Measurements from ENCODE around the gene USP54. TPM values are rescaled to one million over a fixed set of nuclear protein-coding genes. Genes with fewer than 3 reads are reported as not detected.
A peak's percentile ranks its signal among the peaks of the same experiment; 100 is the strongest.

The USP54 gene
- total RNA-seq, 1 donor from 2014 or later = 54.5 TPM

- no peak for TF ChIP-seq CTCF (conservative IDR thresholded peaks at IDR 0.05)
- no peak overlapping the region for H3K4me3 Mint-ChIP-seq
- no peaks in the 10 kb centered on the region for H3K4me1 Mint-ChIP-seq (ENCODE audit: unreplicated experiment)
- no peaks in the 10 kb centered on the region for H3K27me3 Mint-ChIP-seq
- DNase-seq (ENCODE audit: extremely low spot score, unreplicated experiment) = no peak
- no peak overlapping the region for H3K27ac Mint-ChIP-seq
- H3K36me3 Mint-ChIP-seq = no peaks in the 10 kb centered on the region
- H3K9me3 Mint-ChIP-seq = no peaks in the 10 kb centered on the region
Measured at GRCh38 chr10:73614720-73615119, 23.6 kb upstream of the USP54 start.

GRCh38 chr10:73609116-73609515, 18.0 kb upstream of the USP54 start:
- H3K9me3 Mint-ChIP-seq = no peaks in the 10 kb centered on the region
- no peaks in the 10 kb centered on the region for H3K4me1 Mint-ChIP-seq (ENCODE audit: unreplicated experiment)
- H3K27ac Mint-ChIP-seq = no peak overlapping the region
- peaks cover 8% of the 10 kb centered on the region for H3K36me3 Mint-ChIP-seq
- H3K4me3 Mint-ChIP-seq = no peak overlapping the region
- no peak for TF ChIP-seq CTCF (conservative IDR thresholded peaks at IDR 0.05)
- no peak for DNase-seq (ENCODE audit: extremely low spot score, unreplicated experiment)
- no peaks in the 10 kb centered on the region for H3K27me3 Mint-ChIP-seq

- H3K9me3 Mint-ChIP-seq = no peaks in the 10 kb centered on the region
- H3K4me3 Mint-ChIP-seq = peak overlapping the region; percentile 68
- no peak for DNase-seq (ENCODE audit: extremely low spot score, unreplicated experiment)
- H3K27me3 Mint-ChIP-seq = no peaks in the 10 kb centered on the region
- no peak for TF ChIP-seq CTCF (conservative IDR thresholded peaks at IDR 0.05)
- H3K36me3 Mint-ChIP-seq = peaks cover 12% of the 10 kb centered on the region
- H3K27ac Mint-ChIP-seq = peak overlapping the region; percentile 93
- peaks cover 17% of the 10 kb centered on the region for H3K4me1 Mint-ChIP-seq (ENCODE audit: unreplicated experiment)
Measured at GRCh38 chr10:73601486-73601921, 10.4 kb upstream of the USP54 start.

DNA sequence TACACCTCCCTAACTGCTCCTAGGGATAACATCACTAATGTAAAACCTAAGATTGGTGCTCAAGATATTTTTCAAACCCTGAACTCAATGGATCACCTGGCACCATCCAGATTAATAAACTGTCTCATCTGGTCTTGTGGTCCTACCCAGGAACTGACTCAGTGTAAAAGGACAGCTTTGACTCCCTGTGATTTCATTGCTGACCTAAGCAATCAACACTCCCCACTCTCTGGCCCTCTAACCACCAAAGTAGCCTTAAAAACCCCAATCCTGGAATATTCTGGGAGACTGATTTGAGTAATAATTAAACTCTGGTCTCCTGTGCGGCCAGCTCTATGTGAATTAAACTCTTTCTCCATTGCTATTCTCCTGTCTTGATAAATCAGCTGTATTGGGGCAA, 6.2 kb upstream of the USP54 start:
- Mint-ChIP-seq H3K4me3 (no peak overlapping the region), H3K27me3 (no peaks in the 10 kb centered on the region), H3K36me3 (peaks cover 4% of the 10 kb centered on the region), H3K9me3 (no peaks in the 10 kb centered on the region), H3K27ac (no peak overlapping the region), H3K4me1 (ENCODE audit: unreplicated experiment) (peaks cover 23% of the 10 kb centered on the region)
- no peak for TF ChIP-seq CTCF (conservative IDR thresholded peaks at IDR 0.05)
- DNase-seq (ENCODE audit: extremely low spot score, unreplicated experiment) = no peak

DNA sequence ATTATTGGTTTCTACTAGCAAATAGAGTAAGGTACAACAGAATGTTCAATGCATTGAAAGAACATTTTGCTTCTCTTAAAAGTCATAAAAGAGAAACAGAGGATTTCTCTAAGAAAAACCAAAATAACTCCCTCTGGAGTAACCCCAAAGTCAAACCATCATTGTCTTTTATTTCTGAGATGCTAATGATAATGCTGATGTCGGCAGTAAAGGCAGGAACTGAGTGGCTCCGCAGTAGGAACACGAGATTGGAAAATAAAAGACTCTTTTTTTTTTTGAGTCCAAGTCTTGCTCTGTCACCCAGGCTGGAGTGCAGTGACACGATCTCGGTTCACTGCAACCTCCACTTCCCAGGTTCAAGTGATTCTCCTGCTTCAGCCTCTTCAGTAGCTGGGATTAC, 2.7 kb upstream of the USP54 start:
- TF ChIP-seq CTCF (conservative IDR thresholded peaks at IDR 0.05) = no peak
- H3K4me1 Mint-ChIP-seq (ENCODE audit: unreplicated experiment) = peaks cover 37% of the 10 kb centered on the region
- no peak overlapping the region for H3K4me3 Mint-ChIP-seq
- H3K27me3 Mint-ChIP-seq = peaks cover 3% of the 10 kb centered on the region
- no peaks in the 10 kb centered on the region for H3K9me3 Mint-ChIP-seq
- no peak overlapping the region for H3K27ac Mint-ChIP-seq
- peaks cover 3% of the 10 kb centered on the region for H3K36me3 Mint-ChIP-seq
- DNase-seq (ENCODE audit: extremely low spot score, unreplicated experiment) = no peak

DNA sequence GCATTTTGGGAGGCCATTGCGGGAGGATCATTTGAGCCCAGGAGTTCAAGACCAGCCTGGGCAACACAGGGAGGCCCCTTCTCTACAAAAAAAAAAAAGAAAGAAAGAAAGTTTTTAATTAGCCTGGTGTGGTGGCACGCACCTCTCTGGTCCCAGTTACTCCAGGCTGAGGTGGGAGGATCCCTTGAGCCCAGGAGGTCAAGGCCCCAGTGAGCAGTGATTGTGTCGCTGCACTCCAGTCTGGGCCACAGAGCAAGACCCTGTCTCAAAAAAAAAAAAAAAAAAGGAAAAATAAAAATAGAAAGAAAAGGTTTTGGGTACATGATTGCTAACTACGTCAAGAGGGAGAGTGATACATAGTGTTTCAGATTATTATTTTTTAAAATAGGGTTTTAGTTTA, 2.0 kb upstream of the USP54 start:
- no peak for TF ChIP-seq CTCF (conservative IDR thresholded peaks at IDR 0.05)
- no peaks in the 10 kb centered on the region for H3K9me3 Mint-ChIP-seq
- no peak overlapping the region for H3K4me3 Mint-ChIP-seq
- H3K27me3 Mint-ChIP-seq = peaks cover 3% of the 10 kb centered on the region
- peaks cover 37% of the 10 kb centered on the region for H3K4me1 Mint-ChIP-seq (ENCODE audit: unreplicated experiment)
- peaks cover 3% of the 10 kb centered on the region for H3K36me3 Mint-ChIP-seq
- DNase-seq (ENCODE audit: extremely low spot score, unreplicated experiment) = no peak
- H3K27ac Mint-ChIP-seq = peak overlapping the region; percentile 94
